ENCODE results near the gene ABCC6. TPM values are rescaled to one million over a fixed set of nuclear protein-coding genes. Genes with fewer than 3 reads are reported as not detected.

Gene ABCC6
- total RNA-seq, 2 experiments from 2014 or later = not detected

- intact Hi-C loops (cut with micrococcal nuclease; ENCODE audit: unreplicated experiment) = loop anchor here (10.0 kb wide), 1 partner anchor 458 kb away; the partner anchor contains the start of gene MARF1
- H4K20me1 ChIP-seq (ENCODE audit: insufficient read depth, low read length) = no peaks in the 10 kb centered on the region
- TSS peak; percentile 36 for BruUV-seq (replicated peaks)
- H3K4me3 ChIP-seq (ENCODE audit: low read depth, low read length, poor library complexity, severe bottlenecking) = no peak overlapping the region
- H2AFZ ChIP-seq (ENCODE audit: low read length) = no peak overlapping the region
- H3K79me2 ChIP-seq (ENCODE audit: insufficient read depth, low read depth, low read length) = peaks cover 14% of the 10 kb centered on the region; the same call in 1 of the 2 replicates
- no peaks in the 10 kb centered on the region for H3K9me2 ChIP-seq (ENCODE audit: insufficient read depth, low read length)
- TF ChIP-seq CTCF (conservative IDR thresholded peaks at IDR 0.05; ENCODE audit: low read length) = no peak
- no peak for TF ChIP-seq EZH2phosphoT487 (IDR thresholded peaks at IDR 0.05; ENCODE audit: borderline replicate concordance, low read depth, low read length)
- H3K27ac ChIP-seq (ENCODE audit: low read depth, low read length, poor library complexity, severe bottlenecking) = peak overlapping the region; percentile 100
- no peaks in the 10 kb centered on the region; the same call in 1 of the 2 replicates for H3K9me3 ChIP-seq (ENCODE audit: low read length)
- H3K4me2 ChIP-seq (ENCODE audit: low read length) = peak overlapping the region; percentile 58
- peaks cover 100% of the 10 kb centered on the region for H3K4me1 ChIP-seq (ENCODE audit: insufficient read depth, low read length, poor library complexity, severe bottlenecking)
- ChIA-PET CTCF (ENCODE audit: unreplicated experiment) (no interaction called here), POLR2A (no interaction called here)
- H3K36me3 ChIP-seq (ENCODE audit: insufficient read depth, low read length) = peaks cover 71% of the 10 kb centered on the region
- no peak for DNase-seq (ENCODE audit: low spot score)
These were observed 120.6 kb downstream of the ABCC6 start for GRCh38 chr16:16102738-16103137.

GRCh38 chr16:16101585-16101984 is 121.7 kb downstream of the ABCC6 start:
- BruUV-seq (replicated peaks) = no TSS peak
- ChIA-PET CTCF (ENCODE audit: unreplicated experiment) (no interaction called here), POLR2A (interaction anchor here (0.6 kb wide), 1 partner anchor 26 kb away, joined by 3 read pairs; no protein-coding TSS in a partner anchor)
- Histone ChIP-seq H4K20me1 (ENCODE audit: insufficient read depth, low read length) (no peaks in the 10 kb centered on the region), H3K79me2 (ENCODE audit: insufficient read depth, low read depth, low read length) (peaks cover 6% of the 10 kb centered on the region; the same call in 1 of the 2 replicates), H3K4me1 (ENCODE audit: insufficient read depth, low read length, poor library complexity, severe bottlenecking) (peaks cover 100% of the 10 kb centered on the region), H2AFZ (ENCODE audit: low read length) (no peak overlapping the region), H3K9me2 (ENCODE audit: insufficient read depth, low read length) (no peaks in the 10 kb centered on the region), H3K4me2 (ENCODE audit: low read length) (peak overlapping the region; percentile 58), H3K36me3 (ENCODE audit: insufficient read depth, low read length) (peaks cover 71% of the 10 kb centered on the region), H3K4me3 (ENCODE audit: low read depth, low read length, poor library complexity, severe bottlenecking) (no peak overlapping the region), H3K27ac (ENCODE audit: low read depth, low read length, poor library complexity, severe bottlenecking) (peak overlapping the region; percentile 100), H3K9me3 (ENCODE audit: low read length) (no peaks in the 10 kb centered on the region; the same call in 1 of the 2 replicates)
- intact Hi-C loops (cut with micrococcal nuclease; ENCODE audit: unreplicated experiment) = loop anchor here (10.0 kb wide), 1 partner anchor 457 kb away; the partner anchor contains the start of gene MARF1
- TF ChIP-seq EZH2phosphoT487 (IDR thresholded peaks at IDR 0.05; ENCODE audit: borderline replicate concordance, low read depth, low read length) = no peak
- no peak for TF ChIP-seq CTCF (conservative IDR thresholded peaks at IDR 0.05; ENCODE audit: low read length)
- DNase-seq (ENCODE audit: low spot score) = no peak

GRCh38 chr16:16100631-16101030 is 122.7 kb downstream of the ABCC6 start:
- no TSS peak for BruUV-seq (replicated peaks)
- H3K79me2 ChIP-seq (ENCODE audit: insufficient read depth, low read depth, low read length) = peaks cover 6% of the 10 kb centered on the region; the same call in 1 of the 2 replicates
- intact Hi-C loops (cut with micrococcal nuclease; ENCODE audit: unreplicated experiment) = loop anchor here (10.0 kb wide), 1 partner anchor 456 kb away; the partner anchor contains the start of gene MARF1
- POLR2A ChIA-PET = no interaction called here
- H2AFZ ChIP-seq (ENCODE audit: low read length) = no peak overlapping the region
- peaks cover 100% of the 10 kb centered on the region for H3K4me1 ChIP-seq (ENCODE audit: insufficient read depth, low read length, poor library complexity, severe bottlenecking)
- H3K9me2 ChIP-seq (ENCODE audit: insufficient read depth, low read length) = no peaks in the 10 kb centered on the region
- CTCF ChIA-PET (ENCODE audit: unreplicated experiment) = interaction anchor here (0.5 kb wide), 1 partner anchor 510 kb away, joined by 3 read pairs; no protein-coding TSS in a partner anchor
- peak; percentile 84 for DNase-seq (ENCODE audit: low spot score)
- H3K4me2 ChIP-seq (ENCODE audit: low read length) = peak overlapping the region; percentile 58
- no peaks in the 10 kb centered on the region; the same call in 1 of the 2 replicates for H3K9me3 ChIP-seq (ENCODE audit: low read length)
- peaks cover 68% of the 10 kb centered on the region for H3K36me3 ChIP-seq (ENCODE audit: insufficient read depth, low read length)
- no peaks in the 10 kb centered on the region for H4K20me1 ChIP-seq (ENCODE audit: insufficient read depth, low read length)
- peak overlapping the region; percentile 100 for H3K27ac ChIP-seq (ENCODE audit: low read depth, low read length, poor library complexity, severe bottlenecking)
- H3K4me3 ChIP-seq (ENCODE audit: low read depth, low read length, poor library complexity, severe bottlenecking) = peak overlapping the region; percentile 47
- TF ChIP-seq EZH2phosphoT487 (IDR thresholded peaks at IDR 0.05; ENCODE audit: borderline replicate concordance, low read depth, low read length) (no peak), CTCF (conservative IDR thresholded peaks at IDR 0.05; ENCODE audit: low read length) (no peak)
